ENCODE measurements around the gene EXOC3L4.

DNA sequence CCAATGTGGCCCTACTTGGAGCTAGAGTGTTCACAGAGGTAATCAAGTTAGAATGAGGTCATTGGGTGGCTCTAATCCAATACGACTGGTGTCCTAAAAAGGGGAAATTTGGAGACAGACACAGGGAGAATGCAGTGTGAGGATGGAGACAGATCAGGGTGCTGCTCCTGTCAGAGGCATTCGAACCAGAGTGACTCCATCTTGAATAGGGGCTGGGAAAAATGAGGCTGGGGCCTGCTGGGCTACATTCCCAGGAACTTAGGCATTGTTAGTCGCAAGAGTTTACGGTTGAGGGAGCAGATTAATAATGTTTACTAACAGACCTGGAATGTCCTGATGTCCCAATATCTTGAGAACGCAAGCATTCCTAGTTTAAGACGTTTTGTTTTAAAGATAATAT lies 49.0 kb downstream of the EXOC3L4 start:
- TF ChIP-seq, protein P1, sequence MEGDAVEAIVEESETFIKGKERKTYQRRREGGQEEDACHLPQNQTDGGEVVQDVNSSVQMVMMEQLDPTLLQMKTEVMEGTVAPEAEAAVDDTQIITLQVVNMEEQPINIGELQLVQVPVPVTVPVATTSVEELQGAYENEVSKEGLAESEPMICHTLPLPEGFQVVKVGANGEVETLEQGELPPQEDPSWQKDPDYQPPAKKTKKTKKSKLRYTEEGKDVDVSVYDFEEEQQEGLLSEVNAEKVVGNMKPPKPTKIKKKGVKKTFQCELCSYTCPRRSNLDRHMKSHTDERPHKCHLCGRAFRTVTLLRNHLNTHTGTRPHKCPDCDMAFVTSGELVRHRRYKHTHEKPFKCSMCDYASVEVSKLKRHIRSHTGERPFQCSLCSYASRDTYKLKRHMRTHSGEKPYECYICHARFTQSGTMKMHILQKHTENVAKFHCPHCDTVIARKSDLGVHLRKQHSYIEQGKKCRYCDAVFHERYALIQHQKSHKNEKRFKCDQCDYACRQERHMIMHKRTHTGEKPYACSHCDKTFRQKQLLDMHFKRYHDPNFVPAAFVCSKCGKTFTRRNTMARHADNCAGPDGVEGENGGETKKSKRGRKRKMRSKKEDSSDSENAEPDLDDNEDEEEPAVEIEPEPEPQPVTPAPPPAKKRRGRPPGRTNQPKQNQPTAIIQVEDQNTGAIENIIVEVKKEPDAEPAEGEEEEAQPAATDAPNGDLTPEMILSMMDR (IDR thresholded peaks at IDR 0.05; ENCODE audit: low read depth, low read length, poor library complexity, severe bottlenecking) = no peak
- TF ChIP-seq EZH2phosphoT487 (IDR thresholded peaks at IDR 0.05; ENCODE audit: borderline replicate concordance, low read length) = no peak
